ENCODE measurements around the gene NLE1.

DNA sequence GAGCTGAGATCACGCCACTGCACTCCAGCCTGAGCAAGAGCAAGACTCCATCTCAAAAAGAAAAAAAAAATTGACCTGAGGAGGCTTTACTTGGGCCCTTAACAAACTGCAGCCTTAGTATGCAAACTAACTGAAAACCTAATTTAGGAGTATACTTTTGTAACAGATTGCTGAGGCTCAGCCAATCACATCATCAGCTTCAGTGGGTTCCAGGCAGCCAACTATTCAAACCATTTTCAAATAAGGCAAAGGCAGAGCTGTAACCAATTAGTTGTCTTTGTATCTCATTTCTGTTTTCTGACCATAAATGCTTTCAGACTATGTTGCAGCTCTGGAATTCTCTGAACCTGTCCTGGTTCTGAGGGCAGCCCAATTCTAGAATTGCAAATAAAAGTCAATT is 46.4 kb downstream of the NLE1 start:
- TF ChIP-seq RCOR1 (IDR thresholded peaks at IDR 0.05; ENCODE audit: low read depth, low read length) = no peak
- no peak for TF ChIP-seq KDM1A (IDR thresholded peaks at IDR 0.05; ENCODE audit: low read depth)
- TF ChIP-seq JUN (IDR thresholded peaks at IDR 0.05) = no peak
- TF ChIP-seq, protein P1, sequence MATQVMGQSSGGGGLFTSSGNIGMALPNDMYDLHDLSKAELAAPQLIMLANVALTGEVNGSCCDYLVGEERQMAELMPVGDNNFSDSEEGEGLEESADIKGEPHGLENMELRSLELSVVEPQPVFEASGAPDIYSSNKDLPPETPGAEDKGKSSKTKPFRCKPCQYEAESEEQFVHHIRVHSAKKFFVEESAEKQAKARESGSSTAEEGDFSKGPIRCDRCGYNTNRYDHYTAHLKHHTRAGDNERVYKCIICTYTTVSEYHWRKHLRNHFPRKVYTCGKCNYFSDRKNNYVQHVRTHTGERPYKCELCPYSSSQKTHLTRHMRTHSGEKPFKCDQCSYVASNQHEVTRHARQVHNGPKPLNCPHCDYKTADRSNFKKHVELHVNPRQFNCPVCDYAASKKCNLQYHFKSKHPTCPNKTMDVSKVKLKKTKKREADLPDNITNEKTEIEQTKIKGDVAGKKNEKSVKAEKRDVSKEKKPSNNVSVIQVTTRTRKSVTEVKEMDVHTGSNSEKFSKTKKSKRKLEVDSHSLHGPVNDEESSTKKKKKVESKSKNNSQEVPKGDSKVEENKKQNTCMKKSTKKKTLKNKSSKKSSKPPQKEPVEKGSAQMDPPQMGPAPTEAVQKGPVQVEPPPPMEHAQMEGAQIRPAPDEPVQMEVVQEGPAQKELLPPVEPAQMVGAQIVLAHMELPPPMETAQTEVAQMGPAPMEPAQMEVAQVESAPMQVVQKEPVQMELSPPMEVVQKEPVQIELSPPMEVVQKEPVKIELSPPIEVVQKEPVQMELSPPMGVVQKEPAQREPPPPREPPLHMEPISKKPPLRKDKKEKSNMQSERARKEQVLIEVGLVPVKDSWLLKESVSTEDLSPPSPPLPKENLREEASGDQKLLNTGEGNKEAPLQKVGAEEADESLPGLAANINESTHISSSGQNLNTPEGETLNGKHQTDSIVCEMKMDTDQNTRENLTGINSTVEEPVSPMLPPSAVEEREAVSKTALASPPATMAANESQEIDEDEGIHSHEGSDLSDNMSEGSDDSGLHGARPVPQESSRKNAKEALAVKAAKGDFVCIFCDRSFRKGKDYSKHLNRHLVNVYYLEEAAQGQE (IDR thresholded peaks at IDR 0.05) = no peak
- TF ChIP-seq MAFK (IDR thresholded peaks at IDR 0.05; ENCODE audit: partially characterized antibody) = no peak
- no peak for TF ChIP-seq CEBPB (IDR thresholded peaks at IDR 0.05)
- TF ChIP-seq, protein P2, sequence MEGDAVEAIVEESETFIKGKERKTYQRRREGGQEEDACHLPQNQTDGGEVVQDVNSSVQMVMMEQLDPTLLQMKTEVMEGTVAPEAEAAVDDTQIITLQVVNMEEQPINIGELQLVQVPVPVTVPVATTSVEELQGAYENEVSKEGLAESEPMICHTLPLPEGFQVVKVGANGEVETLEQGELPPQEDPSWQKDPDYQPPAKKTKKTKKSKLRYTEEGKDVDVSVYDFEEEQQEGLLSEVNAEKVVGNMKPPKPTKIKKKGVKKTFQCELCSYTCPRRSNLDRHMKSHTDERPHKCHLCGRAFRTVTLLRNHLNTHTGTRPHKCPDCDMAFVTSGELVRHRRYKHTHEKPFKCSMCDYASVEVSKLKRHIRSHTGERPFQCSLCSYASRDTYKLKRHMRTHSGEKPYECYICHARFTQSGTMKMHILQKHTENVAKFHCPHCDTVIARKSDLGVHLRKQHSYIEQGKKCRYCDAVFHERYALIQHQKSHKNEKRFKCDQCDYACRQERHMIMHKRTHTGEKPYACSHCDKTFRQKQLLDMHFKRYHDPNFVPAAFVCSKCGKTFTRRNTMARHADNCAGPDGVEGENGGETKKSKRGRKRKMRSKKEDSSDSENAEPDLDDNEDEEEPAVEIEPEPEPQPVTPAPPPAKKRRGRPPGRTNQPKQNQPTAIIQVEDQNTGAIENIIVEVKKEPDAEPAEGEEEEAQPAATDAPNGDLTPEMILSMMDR (IDR thresholded peaks at IDR 0.05) = no peak
- no peak for TF ChIP-seq SMC3 (IDR thresholded peaks at IDR 0.05)
- no peak for TF ChIP-seq MAZ (IDR thresholded peaks at IDR 0.05; ENCODE audit: borderline replicate concordance, low read depth, low read length)
- no peak for TF ChIP-seq ZC3H11A (IDR thresholded peaks at IDR 0.05)
- no peak for TF ChIP-seq BHLHE40 (IDR thresholded peaks at IDR 0.05; ENCODE audit: low read depth, low read length)
